ENCODE results near the gene MYL6.

DNA sequence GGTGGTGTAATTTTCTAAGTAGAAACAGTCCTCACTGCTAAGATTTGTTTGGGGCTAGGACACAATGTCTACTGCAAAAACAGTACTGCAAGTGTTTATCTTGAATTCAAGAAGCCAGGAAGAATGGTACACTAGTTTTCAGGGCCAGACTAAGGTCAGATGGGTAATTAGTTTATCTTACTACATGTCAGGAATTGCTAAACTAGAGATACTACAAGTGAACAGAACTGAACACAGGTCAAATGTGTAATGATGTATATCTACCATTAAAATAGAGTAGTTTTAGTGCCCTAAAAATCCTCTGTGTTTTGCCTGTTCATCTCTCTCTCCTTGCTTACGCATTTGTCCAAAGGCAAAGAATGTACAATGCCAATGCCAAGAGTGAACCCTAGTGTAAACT lies 44.1 kb upstream of the MYL6 start:
- TF ChIP-seq EZH2 (IDR thresholded peaks at IDR 0.05; ENCODE audit: borderline replicate concordance, insufficient read depth, low read length, poor library complexity, severe bottlenecking) (no peak), SMC3 (conservative IDR thresholded peaks at IDR 0.05; ENCODE audit: poor library complexity) (no peak), POLR2AphosphoS5 (IDR thresholded peaks at IDR 0.05) (no peak), EP300 (conservative IDR thresholded peaks at IDR 0.05; ENCODE audit: poor library complexity, severe bottlenecking) (no peak), TAF1 (IDR thresholded peaks at IDR 0.05; ENCODE audit: low read depth) (no peak)
- TF ChIP-seq, protein P1, sequence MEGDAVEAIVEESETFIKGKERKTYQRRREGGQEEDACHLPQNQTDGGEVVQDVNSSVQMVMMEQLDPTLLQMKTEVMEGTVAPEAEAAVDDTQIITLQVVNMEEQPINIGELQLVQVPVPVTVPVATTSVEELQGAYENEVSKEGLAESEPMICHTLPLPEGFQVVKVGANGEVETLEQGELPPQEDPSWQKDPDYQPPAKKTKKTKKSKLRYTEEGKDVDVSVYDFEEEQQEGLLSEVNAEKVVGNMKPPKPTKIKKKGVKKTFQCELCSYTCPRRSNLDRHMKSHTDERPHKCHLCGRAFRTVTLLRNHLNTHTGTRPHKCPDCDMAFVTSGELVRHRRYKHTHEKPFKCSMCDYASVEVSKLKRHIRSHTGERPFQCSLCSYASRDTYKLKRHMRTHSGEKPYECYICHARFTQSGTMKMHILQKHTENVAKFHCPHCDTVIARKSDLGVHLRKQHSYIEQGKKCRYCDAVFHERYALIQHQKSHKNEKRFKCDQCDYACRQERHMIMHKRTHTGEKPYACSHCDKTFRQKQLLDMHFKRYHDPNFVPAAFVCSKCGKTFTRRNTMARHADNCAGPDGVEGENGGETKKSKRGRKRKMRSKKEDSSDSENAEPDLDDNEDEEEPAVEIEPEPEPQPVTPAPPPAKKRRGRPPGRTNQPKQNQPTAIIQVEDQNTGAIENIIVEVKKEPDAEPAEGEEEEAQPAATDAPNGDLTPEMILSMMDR (IDR thresholded peaks at IDR 0.05; ENCODE audit: poor library complexity, severe bottlenecking) = no peak
- TF ChIP-seq, protein P2, sequence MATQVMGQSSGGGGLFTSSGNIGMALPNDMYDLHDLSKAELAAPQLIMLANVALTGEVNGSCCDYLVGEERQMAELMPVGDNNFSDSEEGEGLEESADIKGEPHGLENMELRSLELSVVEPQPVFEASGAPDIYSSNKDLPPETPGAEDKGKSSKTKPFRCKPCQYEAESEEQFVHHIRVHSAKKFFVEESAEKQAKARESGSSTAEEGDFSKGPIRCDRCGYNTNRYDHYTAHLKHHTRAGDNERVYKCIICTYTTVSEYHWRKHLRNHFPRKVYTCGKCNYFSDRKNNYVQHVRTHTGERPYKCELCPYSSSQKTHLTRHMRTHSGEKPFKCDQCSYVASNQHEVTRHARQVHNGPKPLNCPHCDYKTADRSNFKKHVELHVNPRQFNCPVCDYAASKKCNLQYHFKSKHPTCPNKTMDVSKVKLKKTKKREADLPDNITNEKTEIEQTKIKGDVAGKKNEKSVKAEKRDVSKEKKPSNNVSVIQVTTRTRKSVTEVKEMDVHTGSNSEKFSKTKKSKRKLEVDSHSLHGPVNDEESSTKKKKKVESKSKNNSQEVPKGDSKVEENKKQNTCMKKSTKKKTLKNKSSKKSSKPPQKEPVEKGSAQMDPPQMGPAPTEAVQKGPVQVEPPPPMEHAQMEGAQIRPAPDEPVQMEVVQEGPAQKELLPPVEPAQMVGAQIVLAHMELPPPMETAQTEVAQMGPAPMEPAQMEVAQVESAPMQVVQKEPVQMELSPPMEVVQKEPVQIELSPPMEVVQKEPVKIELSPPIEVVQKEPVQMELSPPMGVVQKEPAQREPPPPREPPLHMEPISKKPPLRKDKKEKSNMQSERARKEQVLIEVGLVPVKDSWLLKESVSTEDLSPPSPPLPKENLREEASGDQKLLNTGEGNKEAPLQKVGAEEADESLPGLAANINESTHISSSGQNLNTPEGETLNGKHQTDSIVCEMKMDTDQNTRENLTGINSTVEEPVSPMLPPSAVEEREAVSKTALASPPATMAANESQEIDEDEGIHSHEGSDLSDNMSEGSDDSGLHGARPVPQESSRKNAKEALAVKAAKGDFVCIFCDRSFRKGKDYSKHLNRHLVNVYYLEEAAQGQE (IDR thresholded peaks at IDR 0.05; ENCODE audit: borderline replicate concordance) = no peak
